ACC112 (cell line): ENCODE data around the gene SH3RF1.

Experiments used
- H2AFZ ChIP-seq: fragments of 200-600 bp; sonication (generic); one replicate; pipeline ENCODE4 v1.6.0; 2017; ENCODE audit warnings: antibody characterized with exemption, low read length; ENCODE audit not compliant: unreplicated experiment
- H3K27ac ChIP-seq: fragments of 200-600 bp; sonication (generic); 2 replicates; pipeline ENCODE4 v1.5.1; 2014; ENCODE audit warnings: low read depth, mild to moderate bottlenecking, antibody characterized with exemption, low read length, moderate library complexity
- H3K27me3 ChIP-seq: fragments of 200-600 bp; sonication (generic); 2 replicates; pipeline ENCODE4 v1.6.1; 2014; ENCODE audit warnings: mild to moderate bottlenecking, antibody characterized with exemption, low read length, moderate library complexity, mixed read lengths; ENCODE audit not compliant: insufficient read depth
- H3K36me3 ChIP-seq: fragments of 200-600 bp; sonication (generic); 2 replicates; pipeline ENCODE4 v1.6.1; 2016; ENCODE audit warnings: mild to moderate bottlenecking, antibody characterized with exemption, low read length, moderate library complexity, mixed read lengths; ENCODE audit not compliant: insufficient read depth
- H3K4me1 ChIP-seq: fragments of 200-600 bp; sonication (generic); one replicate; pipeline ENCODE4 v1.6.1; 2016; ENCODE audit warnings: low read length, mixed read lengths; ENCODE audit not compliant: insufficient read depth, unreplicated experiment, control insufficient read depth
- H3K4me3 ChIP-seq: fragments of 200-600 bp; sonication (generic); 2 replicates; pipeline ENCODE4 v1.5.1; 2014; ENCODE audit warnings: mild to moderate bottlenecking, low read depth, low read length
- H3K79me2 ChIP-seq: fragments of 200-600 bp; sonication (generic); one replicate; pipeline ENCODE4 v1.6.0; 2016; ENCODE audit warnings: low read length; ENCODE audit not compliant: control insufficient read depth, unreplicated experiment, insufficient read depth

The SH3RF1 gene

GRCh38 chr4:169092889-169093522 lies 177.8 kb downstream of the SH3RF1 start:
- H3K79me2 ChIP-seq, result peaks cover 10% of the 10 kb centered on the region
- H3K27me3 ChIP-seq, result no peaks in the 10 kb centered on the region
- no peak overlapping the region for H3K4me3 ChIP-seq
- peaks cover 68% of the 10 kb centered on the region for H3K36me3 ChIP-seq
- no peaks in the 10 kb centered on the region for H3K4me1 ChIP-seq
- H2AFZ ChIP-seq, result no peak overlapping the region
- no peak overlapping the region for H3K27ac ChIP-seq

- no peak overlapping the region for H3K4me3 ChIP-seq
- peaks cover 44% of the 10 kb centered on the region for H3K36me3 ChIP-seq
- no peaks in the 10 kb centered on the region for H3K4me1 ChIP-seq
- H3K79me2 ChIP-seq, result no peaks in the 10 kb centered on the region
- no peak overlapping the region for H2AFZ ChIP-seq
- H3K27me3 ChIP-seq, result no peaks in the 10 kb centered on the region
- H3K27ac ChIP-seq, result no peak overlapping the region
Measured at GRCh38 chr4:169090484-169091215, 180.1 kb downstream of the SH3RF1 start.

DNA sequence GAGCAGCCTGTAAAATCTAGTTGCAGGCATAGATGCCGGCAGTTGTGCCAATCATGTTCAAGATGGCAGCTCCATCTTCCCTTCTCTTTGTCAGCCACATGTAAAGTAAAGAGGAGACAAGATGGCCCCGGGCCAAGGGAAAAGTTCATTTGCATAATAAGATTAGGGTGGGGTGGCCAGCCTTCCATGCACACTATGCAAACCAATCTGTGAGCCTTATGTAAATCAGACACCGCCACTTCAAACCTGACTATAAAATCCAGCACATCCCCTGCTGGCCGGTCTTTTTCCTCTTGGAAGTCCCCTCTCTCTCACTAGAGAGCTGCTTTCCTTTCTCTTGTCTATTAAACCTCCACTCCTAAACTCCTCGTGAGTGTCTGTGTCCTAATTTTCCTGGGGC lies 181.8 kb downstream of the SH3RF1 start:
- Histone ChIP-seq H3K36me3 (peaks cover 36% of the 10 kb centered on the region), H2AFZ (no peak overlapping the region), H3K27me3 (no peaks in the 10 kb centered on the region), H3K27ac (no peak overlapping the region), H3K4me3 (no peak overlapping the region), H3K4me1 (no peaks in the 10 kb centered on the region), H3K79me2 (no peaks in the 10 kb centered on the region)

DNA sequence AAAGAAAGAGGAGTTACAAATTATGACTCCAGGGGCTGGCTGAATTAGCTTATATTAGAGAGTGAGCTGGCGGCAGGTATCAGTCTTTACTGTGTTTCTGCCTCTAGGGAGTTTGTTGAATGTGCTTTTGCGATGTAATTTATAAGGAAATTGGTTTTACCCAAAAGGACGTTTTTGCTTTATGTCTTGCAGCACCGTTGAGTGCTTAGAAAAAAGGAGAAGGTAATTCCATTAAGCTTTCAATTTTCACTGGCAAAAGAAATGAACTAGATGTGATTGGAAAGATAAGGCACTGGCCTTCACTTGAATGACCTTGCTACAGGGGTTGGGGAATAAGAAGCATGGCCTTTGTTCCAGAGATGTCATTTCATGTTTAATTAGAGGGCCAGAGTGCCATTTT lies 185.8 kb downstream of the SH3RF1 start:
- H3K27ac ChIP-seq, result no peak overlapping the region
- H3K36me3 ChIP-seq, result peaks cover 7% of the 10 kb centered on the region; the same call in 1 of the 2 replicates
- H3K27me3 ChIP-seq, result no peaks in the 10 kb centered on the region
- no peak overlapping the region for H2AFZ ChIP-seq
- peaks cover 16% of the 10 kb centered on the region for H3K4me1 ChIP-seq
- no peak overlapping the region for H3K4me3 ChIP-seq
- no peaks in the 10 kb centered on the region for H3K79me2 ChIP-seq

DNA sequence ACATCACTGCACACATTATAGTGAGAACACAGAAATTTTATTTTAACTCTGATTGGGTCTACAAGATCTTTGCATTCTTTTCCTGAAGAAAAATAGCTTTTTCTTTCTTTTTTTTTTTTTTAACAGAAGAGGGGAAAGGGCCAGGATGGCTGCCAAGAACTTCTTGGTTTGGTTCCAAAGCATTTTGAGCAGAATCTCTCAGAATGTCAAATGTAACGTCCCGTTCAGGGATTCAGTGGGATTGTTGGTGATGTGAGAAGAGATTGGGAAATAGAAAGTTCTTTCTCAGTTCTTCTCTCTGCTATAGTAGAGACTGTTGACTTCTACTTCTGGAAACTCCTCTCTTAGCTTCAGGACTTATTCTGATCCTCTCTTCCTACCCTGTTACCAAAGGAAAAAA lies 189.8 kb downstream of the SH3RF1 start:
- no peaks in the 10 kb centered on the region for H3K27me3 ChIP-seq
- H3K4me1 ChIP-seq, result peaks cover 22% of the 10 kb centered on the region
- H3K79me2 ChIP-seq, result no peaks in the 10 kb centered on the region
- H2AFZ ChIP-seq, result no peak overlapping the region
- H3K4me3 ChIP-seq, result peak overlapping the region; percentile 41
- peaks cover 2% of the 10 kb centered on the region; the same call in 1 of the 2 replicates for H3K36me3 ChIP-seq
- H3K27ac ChIP-seq, result peak overlapping the region; percentile 55

DNA sequence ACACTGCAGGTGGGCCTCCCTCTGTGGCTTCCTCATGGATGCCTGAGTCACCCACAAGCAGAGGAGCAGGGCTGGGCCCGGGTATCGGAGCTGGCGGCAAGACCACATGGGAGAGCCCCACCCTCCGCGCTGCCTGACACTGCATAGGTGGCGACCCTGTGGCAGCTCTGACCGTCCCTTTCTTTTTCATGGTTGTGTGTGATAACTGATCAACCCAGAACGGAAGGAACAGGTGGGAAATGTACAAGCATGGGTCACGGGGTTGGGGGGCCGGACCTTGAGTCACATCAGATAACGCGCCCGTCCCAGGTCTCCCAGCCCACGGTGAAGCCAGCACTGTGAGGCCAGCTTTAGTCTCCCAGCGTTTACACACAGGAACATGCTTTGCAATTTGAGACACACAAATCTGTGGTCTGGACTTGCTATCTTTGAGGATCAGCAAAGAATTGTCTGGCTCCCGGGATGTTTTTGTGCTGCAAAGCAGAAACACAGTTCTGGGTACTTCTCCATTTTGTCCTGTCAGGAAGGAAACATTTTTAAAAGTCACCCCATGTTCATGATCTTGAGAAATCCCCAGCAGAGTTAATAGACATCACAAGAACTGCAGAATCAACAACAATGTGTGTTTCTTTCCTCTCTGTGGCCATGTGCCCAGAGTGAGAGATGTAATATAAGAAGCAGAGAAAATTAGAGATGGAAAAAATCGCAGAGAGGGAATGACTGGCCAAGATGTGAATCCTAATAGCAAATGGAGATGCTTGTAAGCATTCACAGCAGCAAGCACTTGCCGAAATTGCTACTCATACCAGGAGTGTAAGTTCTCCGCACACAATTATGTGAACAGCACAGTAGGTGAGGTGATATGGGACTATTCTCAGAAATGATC lies 190.6 kb downstream of the SH3RF1 start:
- peaks cover 22% of the 10 kb centered on the region for H3K4me1 ChIP-seq
- peak overlapping the region; percentile 41 for H3K4me3 ChIP-seq
- H3K27me3 ChIP-seq, result no peaks in the 10 kb centered on the region
- no peaks in the 10 kb centered on the region for H3K79me2 ChIP-seq
- peak overlapping the region; percentile 55 for H3K27ac ChIP-seq
- H2AFZ ChIP-seq, result peak overlapping the region; percentile 2
- peaks cover 2% of the 10 kb centered on the region; the same call in 1 of the 2 replicates for H3K36me3 ChIP-seq

- Histone ChIP-seq H3K27me3 (no peaks in the 10 kb centered on the region), H3K4me3 (no peak overlapping the region)
Measured at GRCh38 chr4:169074117-169074516, 196.6 kb downstream of the SH3RF1 start.

GRCh38 chr4:169071747-169072146 lies 199.0 kb downstream of the SH3RF1 start:
- Histone ChIP-seq H3K79me2 (no peaks in the 10 kb centered on the region), H3K4me3 (no peak overlapping the region), H3K4me1 (peaks cover 18% of the 10 kb centered on the region), H3K27ac (no peak overlapping the region; the same call in 1 of the 2 replicates), H3K36me3 (no peaks in the 10 kb centered on the region), H2AFZ (no peak overlapping the region), H3K27me3 (no peaks in the 10 kb centered on the region)

More at GRCh38 chr4:169074117-169074516, 196.6 kb downstream of the SH3RF1 start:
- H3K27ac ChIP-seq, result no peak overlapping the region
- peaks cover 18% of the 10 kb centered on the region for H3K4me1 ChIP-seq
- H2AFZ ChIP-seq, result no peak overlapping the region
- H3K36me3 ChIP-seq, result no peaks in the 10 kb centered on the region
- no peaks in the 10 kb centered on the region for H3K79me2 ChIP-seq

GRCh38 chr4:169070895-169071218 lies 199.9 kb downstream of the SH3RF1 start:
- H3K27ac ChIP-seq, result peak overlapping the region; percentile 74
- peaks cover 18% of the 10 kb centered on the region for H3K4me1 ChIP-seq
- no peaks in the 10 kb centered on the region for H3K27me3 ChIP-seq
- H3K79me2 ChIP-seq, result no peaks in the 10 kb centered on the region
- H2AFZ ChIP-seq, result peak overlapping the region; percentile 55
- no peaks in the 10 kb centered on the region for H3K36me3 ChIP-seq
- 0 out of 2 replicates have a peak overlapping the region, but pooled peaks have one; percentile 58 for H3K4me3 ChIP-seq

DNA sequence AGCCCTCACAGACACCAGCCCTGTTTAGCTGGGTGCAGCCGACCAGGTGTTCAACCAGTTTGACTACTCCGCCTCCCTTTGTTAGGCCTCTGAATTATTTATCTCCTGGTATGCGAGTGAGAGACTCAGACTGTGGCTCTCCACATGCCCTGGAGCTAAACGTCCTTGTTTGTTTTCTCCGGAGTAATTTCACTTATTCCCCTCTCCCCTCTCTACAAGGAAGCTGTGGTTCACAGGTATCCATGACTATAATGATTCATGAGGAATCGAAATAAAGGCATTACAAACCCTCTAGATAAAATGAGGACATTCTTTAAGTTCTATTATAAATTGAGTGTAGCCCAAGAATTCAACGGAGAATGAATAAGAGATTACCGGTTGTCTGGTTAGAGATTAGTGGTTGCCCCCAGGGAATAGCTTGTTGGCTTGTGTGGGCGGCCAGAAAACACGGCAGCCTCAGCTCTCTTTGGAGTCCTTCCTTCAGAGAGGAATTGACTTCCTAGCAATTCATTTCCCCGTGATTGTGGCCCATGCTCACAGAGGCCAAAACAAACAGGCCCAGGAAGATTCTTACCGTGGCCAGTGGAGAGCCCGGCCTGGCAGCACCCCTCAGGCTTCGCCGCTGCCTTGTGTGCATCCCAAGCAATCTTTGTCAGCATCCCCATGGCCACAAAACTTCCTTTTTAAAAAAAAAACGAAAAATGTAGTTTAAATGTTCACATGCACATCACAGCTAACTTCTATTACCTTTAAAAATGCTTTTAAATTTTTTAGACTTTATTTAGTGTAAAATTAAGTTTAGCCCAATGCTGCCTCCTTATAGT lies 200.5 kb downstream of the SH3RF1 start:
- Histone ChIP-seq H3K4me3 (peak overlapping the region; percentile 58), H2AFZ (peak overlapping the region; percentile 55), H3K79me2 (no peaks in the 10 kb centered on the region), H3K4me1 (peaks cover 18% of the 10 kb centered on the region), H3K27ac (peak overlapping the region; percentile 74), H3K36me3 (no peaks in the 10 kb centered on the region), H3K27me3 (no peaks in the 10 kb centered on the region)
